Measurements from ENCODE around the gene COQ8A. TPM values are rescaled to one million over a fixed set of nuclear protein-coding genes. Genes with fewer than 3 reads are reported as not detected.

Gene COQ8A
- total and polyA plus RNA-seq, 4 donors: 15.8 to 20.8 (median 18.2) TPM

GRCh38 chr1:226942392-226942791 lies 2.3 kb downstream of the COQ8A start:
- no peaks in the 10 kb centered on the region for H3K36me3 ChIP-seq (ENCODE audit: control insufficient read depth, insufficient read depth, low read length)
- H3K4me1 ChIP-seq (ENCODE audit: control insufficient read depth, insufficient read depth, low read length): peaks cover 30% of the 10 kb centered on the region
- no peak overlapping the region for H3K4me3 ChIP-seq (ENCODE audit: low read depth, low read length)
- H3K9me3 ChIP-seq (ENCODE audit: control insufficient read depth, insufficient read depth, low read length): no peaks in the 10 kb centered on the region
- DNase-seq (ENCODE audit: low read depth in 4 of 6, low spot score in 6 of 6): no peak
- 50% methylated on average over 2 of the region's 3 CpGs for WGBS (ENCODE audit: insufficient coverage)
- H3K27ac ChIP-seq (ENCODE audit: low read depth, low read length): no peak overlapping the region
- no peaks in the 10 kb centered on the region for H3K27me3 ChIP-seq (ENCODE audit: control insufficient read depth, insufficient read depth, low read length)

- WGBS (ENCODE audit: insufficient coverage): 58% methylated on average over 5 of the region's 5 CpGs
- no peak for DNase-seq (ENCODE audit: low read depth in 4 of 6, low spot score in 6 of 6)
- Histone ChIP-seq H3K9me3 (ENCODE audit: control insufficient read depth, insufficient read depth, low read length) (no peaks in the 10 kb centered on the region), H3K27me3 (ENCODE audit: control insufficient read depth, insufficient read depth, low read length) (no peaks in the 10 kb centered on the region), H3K4me3 (ENCODE audit: low read depth, low read length) (no peak overlapping the region), H3K36me3 (ENCODE audit: control insufficient read depth, insufficient read depth, low read length) (no peaks in the 10 kb centered on the region), H3K4me1 (ENCODE audit: control insufficient read depth, insufficient read depth, low read length) (peaks cover 30% of the 10 kb centered on the region), H3K27ac (ENCODE audit: low read depth, low read length) (no peak overlapping the region)
These were observed 3.1 kb downstream of the COQ8A start for GRCh38 chr1:226943156-226943555.

- Histone ChIP-seq H3K9me3 (ENCODE audit: control insufficient read depth, insufficient read depth, low read length) (no peaks in the 10 kb centered on the region), H3K27me3 (ENCODE audit: control insufficient read depth, insufficient read depth, low read length) (no peaks in the 10 kb centered on the region), H3K27ac (ENCODE audit: low read depth, low read length) (no peak overlapping the region), H3K4me1 (ENCODE audit: control insufficient read depth, insufficient read depth, low read length) (peaks cover 30% of the 10 kb centered on the region), H3K36me3 (ENCODE audit: control insufficient read depth, insufficient read depth, low read length) (no peaks in the 10 kb centered on the region), H3K4me3 (ENCODE audit: low read depth, low read length) (no peak overlapping the region)
- WGBS (ENCODE audit: insufficient coverage): 67% methylated on average over 2 of the region's 2 CpGs
- DNase-seq (ENCODE audit: low read depth in 4 of 6, low spot score in 6 of 6): no peak
These were observed 3.8 kb downstream of the COQ8A start for GRCh38 chr1:226943927-226944326.

- Histone ChIP-seq H3K27me3 (ENCODE audit: control insufficient read depth, insufficient read depth, low read length) (no peaks in the 10 kb centered on the region), H3K27ac (ENCODE audit: low read depth, low read length) (no peak overlapping the region), H3K4me3 (ENCODE audit: low read depth, low read length) (no peak overlapping the region), H3K9me3 (ENCODE audit: control insufficient read depth, insufficient read depth, low read length) (no peaks in the 10 kb centered on the region), H3K36me3 (ENCODE audit: control insufficient read depth, insufficient read depth, low read length) (no peaks in the 10 kb centered on the region), H3K4me1 (ENCODE audit: control insufficient read depth, insufficient read depth, low read length) (peaks cover 23% of the 10 kb centered on the region)
- DNase-seq (ENCODE audit: low read depth in 4 of 6, low spot score in 6 of 6): peak in 1 of 6 donors; percentile 35
- WGBS (ENCODE audit: insufficient coverage): 45% methylated on average over 19 of the region's 19 CpGs
These were observed 5.2 kb downstream of the COQ8A start for GRCh38 chr1:226945106-226945857.

- no peak overlapping the region for H3K4me3 ChIP-seq (ENCODE audit: low read depth, low read length)
- peaks cover 17% of the 10 kb centered on the region for H3K4me1 ChIP-seq (ENCODE audit: control insufficient read depth, insufficient read depth, low read length)
- H3K9me3 ChIP-seq (ENCODE audit: control insufficient read depth, insufficient read depth, low read length): no peaks in the 10 kb centered on the region
- no peak overlapping the region for H3K27ac ChIP-seq (ENCODE audit: low read depth, low read length)
- no peaks in the 10 kb centered on the region for H3K36me3 ChIP-seq (ENCODE audit: control insufficient read depth, insufficient read depth, low read length)
- no peak for DNase-seq (ENCODE audit: low read depth in 4 of 6, low spot score in 6 of 6)
- WGBS (ENCODE audit: insufficient coverage): 81% methylated on average over 8 of the region's 8 CpGs
- no peaks in the 10 kb centered on the region for H3K27me3 ChIP-seq (ENCODE audit: control insufficient read depth, insufficient read depth, low read length)
These were observed 5.8 kb downstream of the COQ8A start for GRCh38 chr1:226945858-226946245.

GRCh38 chr1:226946285-226946684 lies 6.2 kb downstream of the COQ8A start:
- no peak overlapping the region for H3K27ac ChIP-seq (ENCODE audit: low read depth, low read length)

GRCh38 chr1:226946841-226947240 lies 6.7 kb downstream of the COQ8A start:
- H3K9me3 ChIP-seq (ENCODE audit: control insufficient read depth, insufficient read depth, low read length): no peaks in the 10 kb centered on the region
- H3K36me3 ChIP-seq (ENCODE audit: control insufficient read depth, insufficient read depth, low read length): no peaks in the 10 kb centered on the region
- no peak overlapping the region for H3K4me3 ChIP-seq (ENCODE audit: low read depth, low read length)
- H3K27me3 ChIP-seq (ENCODE audit: control insufficient read depth, insufficient read depth, low read length): no peaks in the 10 kb centered on the region
- H3K4me1 ChIP-seq (ENCODE audit: control insufficient read depth, insufficient read depth, low read length): peaks cover 11% of the 10 kb centered on the region
- no peak overlapping the region for H3K27ac ChIP-seq (ENCODE audit: low read depth, low read length)
- WGBS (ENCODE audit: insufficient coverage): 86% methylated on average over 2 of the region's 3 CpGs
- DNase-seq (ENCODE audit: low read depth in 4 of 6, low spot score in 6 of 6): no peak

More at GRCh38 chr1:226946285-226946684, 6.2 kb downstream of the COQ8A start:
- DNase-seq (ENCODE audit: low read depth in 4 of 6, low spot score in 6 of 6): no peak
- H3K9me3 ChIP-seq (ENCODE audit: control insufficient read depth, insufficient read depth, low read length): no peaks in the 10 kb centered on the region
- no peaks in the 10 kb centered on the region for H3K36me3 ChIP-seq (ENCODE audit: control insufficient read depth, insufficient read depth, low read length)
- H3K27me3 ChIP-seq (ENCODE audit: control insufficient read depth, insufficient read depth, low read length): no peaks in the 10 kb centered on the region
- H3K4me1 ChIP-seq (ENCODE audit: control insufficient read depth, insufficient read depth, low read length): peaks cover 13% of the 10 kb centered on the region
- no peak overlapping the region for H3K4me3 ChIP-seq (ENCODE audit: low read depth, low read length)
- WGBS (ENCODE audit: insufficient coverage): 86% methylated on average over 8 of the region's 9 CpGs

GRCh38 chr1:226948051-226948450 lies 8.0 kb downstream of the COQ8A start:
- WGBS (ENCODE audit: insufficient coverage): 88% methylated on average over 2 of the region's 2 CpGs
- DNase-seq (ENCODE audit: low read depth in 4 of 6, low spot score in 6 of 6): no peak
- peaks cover 11% of the 10 kb centered on the region for H3K4me1 ChIP-seq (ENCODE audit: control insufficient read depth, insufficient read depth, low read length)

GRCh38 chr1:226948480-226948879 lies 8.4 kb downstream of the COQ8A start:
- Histone ChIP-seq H3K4me3 (ENCODE audit: low read depth, low read length) (no peak overlapping the region), H3K27ac (ENCODE audit: low read depth, low read length) (no peak overlapping the region), H3K4me1 (ENCODE audit: control insufficient read depth, insufficient read depth, low read length) (peaks cover 11% of the 10 kb centered on the region), H3K9me3 (ENCODE audit: control insufficient read depth, insufficient read depth, low read length) (no peaks in the 10 kb centered on the region), H3K27me3 (ENCODE audit: control insufficient read depth, insufficient read depth, low read length) (no peaks in the 10 kb centered on the region), H3K36me3 (ENCODE audit: control insufficient read depth, insufficient read depth, low read length) (no peaks in the 10 kb centered on the region)
- WGBS (ENCODE audit: insufficient coverage): 95% methylated on average over 3 of the region's 6 CpGs
- DNase-seq (ENCODE audit: low read depth in 4 of 6, low spot score in 6 of 6): no peak

More at GRCh38 chr1:226948051-226948450, 8.0 kb downstream of the COQ8A start:
- no peaks in the 10 kb centered on the region for H3K36me3 ChIP-seq (ENCODE audit: control insufficient read depth, insufficient read depth, low read length)
- no peaks in the 10 kb centered on the region for H3K9me3 ChIP-seq (ENCODE audit: control insufficient read depth, insufficient read depth, low read length)
- no peak overlapping the region for H3K27ac ChIP-seq (ENCODE audit: low read depth, low read length)
- no peak overlapping the region for H3K4me3 ChIP-seq (ENCODE audit: low read depth, low read length)
- no peaks in the 10 kb centered on the region for H3K27me3 ChIP-seq (ENCODE audit: control insufficient read depth, insufficient read depth, low read length)

- Histone ChIP-seq H3K27ac (ENCODE audit: low read depth, low read length) (no peak overlapping the region), H3K36me3 (ENCODE audit: control insufficient read depth, insufficient read depth, low read length) (no peaks in the 10 kb centered on the region), H3K4me1 (ENCODE audit: control insufficient read depth, insufficient read depth, low read length) (peaks cover 11% of the 10 kb centered on the region), H3K4me3 (ENCODE audit: low read depth, low read length) (no peak overlapping the region), H3K27me3 (ENCODE audit: control insufficient read depth, insufficient read depth, low read length) (no peaks in the 10 kb centered on the region), H3K9me3 (ENCODE audit: control insufficient read depth, insufficient read depth, low read length) (no peaks in the 10 kb centered on the region)
- DNase-seq (ENCODE audit: low read depth in 4 of 6, low spot score in 6 of 6): no peak
- WGBS (ENCODE audit: insufficient coverage): 83% methylated on average over 3 of the region's 15 CpGs
These were observed 8.9 kb downstream of the COQ8A start for GRCh38 chr1:226948996-226949395.
